Prostate gland (tissue), 2 donors: ENCODE data around the gene SOX12.

ENCODE experiments used
- POLR2A ChIP-seq: fragments of 450-650 bp; IDR thresholded peaks from one replicate; pipeline ENCODE4 v1.6.1; 2016; ENCODE audit warnings: antibody characterized with exemption, mild to moderate bottlenecking
- TF ChIP-seq, protein P1 (sequence below), 4 experiments: fragments of 200-600 bp in 2 of 4; fragments of 450-650 bp in 2 of 4; sonication (generic) in 2 of 4; IDR thresholded peaks; 1 replicate in 3 of 4; 2 replicates in 1 of 4; pipeline ENCODE4 v1.5.1; 2016 to 2019; ENCODE audit warnings: antibody characterized with exemption in 4 of 4, mild to moderate bottlenecking in 2 of 4, moderate library complexity in 2 of 4

GRCh38 chr20:356745-357144, 31.4 kb downstream of the SOX12 start:
- TF ChIP-seq POLR2A = no peak
- TF ChIP-seq, protein P1, sequence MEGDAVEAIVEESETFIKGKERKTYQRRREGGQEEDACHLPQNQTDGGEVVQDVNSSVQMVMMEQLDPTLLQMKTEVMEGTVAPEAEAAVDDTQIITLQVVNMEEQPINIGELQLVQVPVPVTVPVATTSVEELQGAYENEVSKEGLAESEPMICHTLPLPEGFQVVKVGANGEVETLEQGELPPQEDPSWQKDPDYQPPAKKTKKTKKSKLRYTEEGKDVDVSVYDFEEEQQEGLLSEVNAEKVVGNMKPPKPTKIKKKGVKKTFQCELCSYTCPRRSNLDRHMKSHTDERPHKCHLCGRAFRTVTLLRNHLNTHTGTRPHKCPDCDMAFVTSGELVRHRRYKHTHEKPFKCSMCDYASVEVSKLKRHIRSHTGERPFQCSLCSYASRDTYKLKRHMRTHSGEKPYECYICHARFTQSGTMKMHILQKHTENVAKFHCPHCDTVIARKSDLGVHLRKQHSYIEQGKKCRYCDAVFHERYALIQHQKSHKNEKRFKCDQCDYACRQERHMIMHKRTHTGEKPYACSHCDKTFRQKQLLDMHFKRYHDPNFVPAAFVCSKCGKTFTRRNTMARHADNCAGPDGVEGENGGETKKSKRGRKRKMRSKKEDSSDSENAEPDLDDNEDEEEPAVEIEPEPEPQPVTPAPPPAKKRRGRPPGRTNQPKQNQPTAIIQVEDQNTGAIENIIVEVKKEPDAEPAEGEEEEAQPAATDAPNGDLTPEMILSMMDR (IDR thresholded peaks at IDR 0.05) = no peak
